ENCODE data around the gene AKR1C3. TPM values are rescaled to one million over a fixed set of nuclear protein-coding genes. Genes with fewer than 3 reads are reported as not detected.

AKR1C3 gene
- total and polyA plus RNA-seq, 2 donors (not counting 3 experiments of a cell fraction or from before 2014, with no cell fraction given), result 27.4 to 32.2 TPM

GRCh38 chr10:5071411-5072198 lies 22.6 kb upstream of the AKR1C3 start:
- FAIRE-seq (no peak), DNase-seq (ENCODE audit: low read depth, low spot score) (peak; percentile 78)
- Histone ChIP-seq H3K4me3 (replicated peaks in 1 of 3; ENCODE audit: insufficient read depth in 1 of 3, low read depth in 1 of 3, low read length in 3 of 3) (no peak overlapping the region), H3K9ac (replicated peaks; ENCODE audit: extremely low read depth, insufficient read depth, low read length) (no peak overlapping the region), H2AFZ (ENCODE audit: low read depth, low read length) (peak overlapping the region; percentile 87), H3K9me1 (replicated peaks; ENCODE audit: control insufficient read depth, extremely low read depth, insufficient read depth, low read length) (no peaks in the 10 kb centered on the region), H3K4me1 (ENCODE audit: control insufficient read depth, extremely low read depth, insufficient read depth, low read length) (peaks cover 3% of the 10 kb centered on the region), H3K9me3 (replicated peaks; ENCODE audit: control insufficient read depth, insufficient read depth, low read length) (no peaks in the 10 kb centered on the region), H3K79me2 (ENCODE audit: control insufficient read depth, insufficient read depth, low read length) (no peaks in the 10 kb centered on the region), H4K20me1 (replicated peaks; ENCODE audit: control insufficient read depth, extremely low read depth, insufficient read depth, low read length) (no peaks in the 10 kb centered on the region), H3K27me3 (ENCODE audit: control insufficient read depth in 2 of 2, insufficient read depth in 2 of 2, low read length in 2 of 2) (no peaks in the 10 kb centered on the region), H3K27ac (ENCODE audit: insufficient read depth, low read depth, low read length) (no peak overlapping the region), H3K4me2 (ENCODE audit: insufficient read depth, low read length) (no peak overlapping the region), H3K36me3 (ENCODE audit: control insufficient read depth in 2 of 2, extremely low read depth in 1 of 2, insufficient read depth in 2 of 2, low read length in 2 of 2) (no peaks in the 10 kb centered on the region)
- intact Hi-C loops (cut with micrococcal nuclease), result no loop called here
- no TSS peak for BruUV-seq (replicated peaks)
- TF ChIP-seq MAX (IDR thresholded peaks at IDR 0.05; ENCODE audit: insufficient read depth, insufficient read length) (no peak), POLR2AphosphoS5 (IDR thresholded peaks at IDR 0.05; ENCODE audit: insufficient read depth, low read depth, low read length) (no peak), POLR2A (IDR thresholded peaks at IDR 0.05; ENCODE audit: low read depth, low read length) (no peak), GATA2 (IDR thresholded peaks at IDR 0.05; ENCODE audit: insufficient read depth, insufficient read length, low read depth, low read length) (no peak), EZH2 (IDR thresholded peaks at IDR 0.05; ENCODE audit: borderline replicate concordance, low read depth, low read length, severe bottlenecking) (no peak), MYC (IDR thresholded peaks at IDR 0.05; ENCODE audit: low read depth, low read length) (no peak), FOS (IDR thresholded peaks at IDR 0.05; ENCODE audit: borderline replicate concordance, insufficient read depth, low read length) (no peak), JUN (IDR thresholded peaks at IDR 0.05; ENCODE audit: borderline replicate concordance, insufficient read depth, insufficient read length, low read depth) (no peak)
- TF ChIP-seq, protein P1, sequence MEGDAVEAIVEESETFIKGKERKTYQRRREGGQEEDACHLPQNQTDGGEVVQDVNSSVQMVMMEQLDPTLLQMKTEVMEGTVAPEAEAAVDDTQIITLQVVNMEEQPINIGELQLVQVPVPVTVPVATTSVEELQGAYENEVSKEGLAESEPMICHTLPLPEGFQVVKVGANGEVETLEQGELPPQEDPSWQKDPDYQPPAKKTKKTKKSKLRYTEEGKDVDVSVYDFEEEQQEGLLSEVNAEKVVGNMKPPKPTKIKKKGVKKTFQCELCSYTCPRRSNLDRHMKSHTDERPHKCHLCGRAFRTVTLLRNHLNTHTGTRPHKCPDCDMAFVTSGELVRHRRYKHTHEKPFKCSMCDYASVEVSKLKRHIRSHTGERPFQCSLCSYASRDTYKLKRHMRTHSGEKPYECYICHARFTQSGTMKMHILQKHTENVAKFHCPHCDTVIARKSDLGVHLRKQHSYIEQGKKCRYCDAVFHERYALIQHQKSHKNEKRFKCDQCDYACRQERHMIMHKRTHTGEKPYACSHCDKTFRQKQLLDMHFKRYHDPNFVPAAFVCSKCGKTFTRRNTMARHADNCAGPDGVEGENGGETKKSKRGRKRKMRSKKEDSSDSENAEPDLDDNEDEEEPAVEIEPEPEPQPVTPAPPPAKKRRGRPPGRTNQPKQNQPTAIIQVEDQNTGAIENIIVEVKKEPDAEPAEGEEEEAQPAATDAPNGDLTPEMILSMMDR (IDR thresholded peaks at IDR 0.05; ENCODE audit: extremely low read depth in 1 of 2, insufficient read depth in 1 of 2, low read depth in 1 of 2, low read length in 2 of 2), result no peak
- dilution Hi-C loops (cut with MboI; ENCODE audit: extremely low pct_ligation_motif_present, low sequenced_read_pairs), result no loop called here
- CTCF ChIA-PET, result no interaction called here
- POLR2A ChIA-PET, result no interaction called here
